ENCODE measurements around the gene RB1. TPM values are rescaled to one million over a fixed set of nuclear protein-coding genes. Genes with fewer than 3 reads are reported as not detected.

Gene RB1
- total and polyA plus RNA-seq, 9 of the 15 experiments (the other 6 are each of a cell fraction or from before 2014, with no cell fraction given), result 5.0 to 23.8 (median 17.9) TPM

DNA sequence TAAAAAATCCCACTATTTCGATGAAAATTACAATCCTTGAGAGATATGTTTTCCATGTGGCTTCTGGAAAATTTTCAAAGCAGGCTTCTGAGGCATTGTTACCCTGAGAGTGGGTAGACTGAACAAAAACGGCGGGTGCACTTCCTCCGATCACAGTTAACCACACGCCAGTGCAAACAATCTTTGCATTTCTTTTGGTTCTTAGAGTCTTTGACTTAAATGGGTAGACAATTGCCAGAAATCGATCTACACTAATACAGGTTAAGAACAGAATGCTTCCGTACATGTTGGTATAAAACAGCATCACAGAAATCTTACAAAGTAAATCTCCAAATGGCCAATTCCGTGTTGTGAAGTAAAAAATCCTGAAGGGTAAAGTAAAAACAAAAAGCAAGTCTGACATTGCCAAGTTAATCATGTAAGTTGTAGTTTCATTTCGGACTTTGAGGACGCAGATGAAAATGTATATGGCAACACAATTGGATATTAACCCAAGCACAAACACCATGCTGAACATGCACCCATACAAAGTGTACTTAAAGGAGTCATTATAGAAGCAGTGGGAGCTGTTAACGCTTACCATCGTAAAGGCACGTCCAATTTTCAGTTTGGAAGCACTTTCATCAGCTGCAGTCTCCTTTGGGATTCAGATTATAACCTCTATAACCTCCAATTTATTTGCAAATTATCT, 108.4 kb downstream of the RB1 start (continued):
- TF ChIP-seq NCOR1 (IDR thresholded peaks at IDR 0.05), result no peak
- TF ChIP-seq, protein P1, sequence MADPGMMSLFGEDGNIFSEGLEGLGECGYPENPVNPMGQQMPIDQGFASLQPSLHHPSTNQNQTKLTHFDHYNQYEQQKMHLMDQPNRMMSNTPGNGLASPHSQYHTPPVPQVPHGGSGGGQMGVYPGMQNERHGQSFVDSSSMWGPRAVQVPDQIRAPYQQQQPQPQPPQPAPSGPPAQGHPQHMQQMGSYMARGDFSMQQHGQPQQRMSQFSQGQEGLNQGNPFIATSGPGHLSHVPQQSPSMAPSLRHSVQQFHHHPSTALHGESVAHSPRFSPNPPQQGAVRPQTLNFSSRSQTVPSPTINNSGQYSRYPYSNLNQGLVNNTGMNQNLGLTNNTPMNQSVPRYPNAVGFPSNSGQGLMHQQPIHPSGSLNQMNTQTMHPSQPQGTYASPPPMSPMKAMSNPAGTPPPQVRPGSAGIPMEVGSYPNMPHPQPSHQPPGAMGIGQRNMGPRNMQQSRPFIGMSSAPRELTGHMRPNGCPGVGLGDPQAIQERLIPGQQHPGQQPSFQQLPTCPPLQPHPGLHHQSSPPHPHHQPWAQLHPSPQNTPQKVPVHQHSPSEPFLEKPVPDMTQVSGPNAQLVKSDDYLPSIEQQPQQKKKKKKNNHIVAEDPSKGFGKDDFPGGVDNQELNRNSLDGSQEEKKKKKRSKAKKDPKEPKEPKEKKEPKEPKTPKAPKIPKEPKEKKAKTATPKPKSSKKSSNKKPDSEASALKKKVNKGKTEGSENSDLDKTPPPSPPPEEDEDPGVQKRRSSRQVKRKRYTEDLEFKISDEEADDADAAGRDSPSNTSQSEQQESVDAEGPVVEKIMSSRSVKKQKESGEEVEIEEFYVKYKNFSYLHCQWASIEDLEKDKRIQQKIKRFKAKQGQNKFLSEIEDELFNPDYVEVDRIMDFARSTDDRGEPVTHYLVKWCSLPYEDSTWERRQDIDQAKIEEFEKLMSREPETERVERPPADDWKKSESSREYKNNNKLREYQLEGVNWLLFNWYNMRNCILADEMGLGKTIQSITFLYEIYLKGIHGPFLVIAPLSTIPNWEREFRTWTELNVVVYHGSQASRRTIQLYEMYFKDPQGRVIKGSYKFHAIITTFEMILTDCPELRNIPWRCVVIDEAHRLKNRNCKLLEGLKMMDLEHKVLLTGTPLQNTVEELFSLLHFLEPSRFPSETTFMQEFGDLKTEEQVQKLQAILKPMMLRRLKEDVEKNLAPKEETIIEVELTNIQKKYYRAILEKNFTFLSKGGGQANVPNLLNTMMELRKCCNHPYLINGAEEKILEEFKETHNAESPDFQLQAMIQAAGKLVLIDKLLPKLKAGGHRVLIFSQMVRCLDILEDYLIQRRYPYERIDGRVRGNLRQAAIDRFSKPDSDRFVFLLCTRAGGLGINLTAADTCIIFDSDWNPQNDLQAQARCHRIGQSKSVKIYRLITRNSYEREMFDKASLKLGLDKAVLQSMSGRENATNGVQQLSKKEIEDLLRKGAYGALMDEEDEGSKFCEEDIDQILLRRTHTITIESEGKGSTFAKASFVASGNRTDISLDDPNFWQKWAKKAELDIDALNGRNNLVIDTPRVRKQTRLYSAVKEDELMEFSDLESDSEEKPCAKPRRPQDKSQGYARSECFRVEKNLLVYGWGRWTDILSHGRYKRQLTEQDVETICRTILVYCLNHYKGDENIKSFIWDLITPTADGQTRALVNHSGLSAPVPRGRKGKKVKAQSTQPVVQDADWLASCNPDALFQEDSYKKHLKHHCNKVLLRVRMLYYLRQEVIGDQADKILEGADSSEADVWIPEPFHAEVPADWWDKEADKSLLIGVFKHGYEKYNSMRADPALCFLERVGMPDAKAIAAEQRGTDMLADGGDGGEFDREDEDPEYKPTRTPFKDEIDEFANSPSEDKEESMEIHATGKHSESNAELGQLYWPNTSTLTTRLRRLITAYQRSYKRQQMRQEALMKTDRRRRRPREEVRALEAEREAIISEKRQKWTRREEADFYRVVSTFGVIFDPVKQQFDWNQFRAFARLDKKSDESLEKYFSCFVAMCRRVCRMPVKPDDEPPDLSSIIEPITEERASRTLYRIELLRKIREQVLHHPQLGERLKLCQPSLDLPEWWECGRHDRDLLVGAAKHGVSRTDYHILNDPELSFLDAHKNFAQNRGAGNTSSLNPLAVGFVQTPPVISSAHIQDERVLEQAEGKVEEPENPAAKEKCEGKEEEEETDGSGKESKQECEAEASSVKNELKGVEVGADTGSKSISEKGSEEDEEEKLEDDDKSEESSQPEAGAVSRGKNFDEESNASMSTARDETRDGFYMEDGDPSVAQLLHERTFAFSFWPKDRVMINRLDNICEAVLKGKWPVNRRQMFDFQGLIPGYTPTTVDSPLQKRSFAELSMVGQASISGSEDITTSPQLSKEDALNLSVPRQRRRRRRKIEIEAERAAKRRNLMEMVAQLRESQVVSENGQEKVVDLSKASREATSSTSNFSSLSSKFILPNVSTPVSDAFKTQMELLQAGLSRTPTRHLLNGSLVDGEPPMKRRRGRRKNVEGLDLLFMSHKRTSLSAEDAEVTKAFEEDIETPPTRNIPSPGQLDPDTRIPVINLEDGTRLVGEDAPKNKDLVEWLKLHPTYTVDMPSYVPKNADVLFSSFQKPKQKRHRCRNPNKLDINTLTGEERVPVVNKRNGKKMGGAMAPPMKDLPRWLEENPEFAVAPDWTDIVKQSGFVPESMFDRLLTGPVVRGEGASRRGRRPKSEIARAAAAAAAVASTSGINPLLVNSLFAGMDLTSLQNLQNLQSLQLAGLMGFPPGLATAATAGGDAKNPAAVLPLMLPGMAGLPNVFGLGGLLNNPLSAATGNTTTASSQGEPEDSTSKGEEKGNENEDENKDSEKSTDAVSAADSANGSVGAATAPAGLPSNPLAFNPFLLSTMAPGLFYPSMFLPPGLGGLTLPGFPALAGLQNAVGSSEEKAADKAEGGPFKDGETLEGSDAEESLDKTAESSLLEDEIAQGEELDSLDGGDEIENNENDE (IDR thresholded peaks at IDR 0.05; ENCODE audit: low read depth, low read length), result no peak
- no peak for TF ChIP-seq ATF3 (IDR thresholded peaks at IDR 0.05)
- TF ChIP-seq ATF3 (CRISPR knock-in tag; conservative IDR thresholded peaks at IDR 0.05), result no peak
- no peak for TF ChIP-seq GABPB1 (CRISPR knock-in tag; IDR thresholded peaks at IDR 0.05)
- TF ChIP-seq MYNN (IDR thresholded peaks at IDR 0.05), result no peak
- no peak for TF ChIP-seq MYNN (CRISPR knock-in tag; IDR thresholded peaks at IDR 0.05)
- TF ChIP-seq, protein P2, sequence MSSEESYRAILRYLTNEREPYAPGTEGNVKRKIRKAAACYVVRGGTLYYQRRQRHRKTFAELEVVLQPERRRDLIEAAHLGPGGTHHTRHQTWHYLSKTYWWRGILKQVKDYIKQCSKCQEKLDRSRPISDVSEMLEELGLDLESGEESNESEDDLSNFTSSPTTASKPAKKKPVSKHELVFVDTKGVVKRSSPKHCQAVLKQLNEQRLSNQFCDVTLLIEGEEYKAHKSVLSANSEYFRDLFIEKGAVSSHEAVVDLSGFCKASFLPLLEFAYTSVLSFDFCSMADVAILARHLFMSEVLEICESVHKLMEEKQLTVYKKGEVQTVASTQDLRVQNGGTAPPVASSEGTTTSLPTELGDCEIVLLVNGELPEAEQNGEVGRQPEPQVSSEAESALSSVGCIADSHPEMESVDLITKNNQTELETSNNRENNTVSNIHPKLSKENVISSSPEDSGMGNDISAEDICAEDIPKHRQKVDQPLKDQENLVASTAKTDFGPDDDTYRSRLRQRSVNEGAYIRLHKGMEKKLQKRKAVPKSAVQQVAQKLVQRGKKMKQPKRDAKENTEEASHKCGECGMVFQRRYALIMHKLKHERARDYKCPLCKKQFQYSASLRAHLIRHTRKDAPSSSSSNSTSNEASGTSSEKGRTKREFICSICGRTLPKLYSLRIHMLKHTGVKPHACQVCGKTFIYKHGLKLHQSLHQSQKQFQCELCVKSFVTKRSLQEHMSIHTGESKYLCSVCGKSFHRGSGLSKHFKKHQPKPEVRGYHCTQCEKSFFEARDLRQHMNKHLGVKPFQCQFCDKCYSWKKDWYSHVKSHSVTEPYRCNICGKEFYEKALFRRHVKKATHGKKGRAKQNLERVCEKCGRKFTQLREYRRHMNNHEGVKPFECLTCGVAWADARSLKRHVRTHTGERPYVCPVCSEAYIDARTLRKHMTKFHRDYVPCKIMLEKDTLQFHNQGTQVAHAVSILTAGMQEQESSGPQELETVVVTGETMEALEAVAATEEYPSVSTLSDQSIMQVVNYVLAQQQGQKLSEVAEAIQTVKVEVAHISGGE (CRISPR knock-in tag; IDR thresholded peaks at IDR 0.05), result no peak
- no peak for TF ChIP-seq ATF1 (CRISPR knock-in tag; IDR thresholded peaks at IDR 0.05)
- no peak for TF ChIP-seq ATF1 (tag; IDR thresholded peaks at IDR 0.05)
- TF ChIP-seq CXXC5 (CRISPR knock-in tag; IDR thresholded peaks at IDR 0.05), result no peak

Data from K562 (cell line).